CD4-positive, alpha-beta T cell treated with Interleukin-6 at 100 ng/mL for 8 hours (primary cell): ENCODE data around the gene NATD1.

Experiments used
- DNase-seq: peaks from one replicate; pipeline ENCODE4 v3.0.0-alpha.2; 2020; ENCODE audit warnings: mixed read lengths, low spot score

NATD1 gene

GRCh38 chr17:21191698-21192097 lies 61.5 kb downstream of the NATD1 start:
- DNase-seq: no peak

- no peak for DNase-seq
Observed at GRCh38 chr17:21190078-21190477, 63.1 kb downstream of the NATD1 start.

- no peak for DNase-seq
Observed at GRCh38 chr17:21189361-21189760, 63.8 kb downstream of the NATD1 start.
